ENCODE data around the gene SRPRB.

The SRPRB gene

DNA sequence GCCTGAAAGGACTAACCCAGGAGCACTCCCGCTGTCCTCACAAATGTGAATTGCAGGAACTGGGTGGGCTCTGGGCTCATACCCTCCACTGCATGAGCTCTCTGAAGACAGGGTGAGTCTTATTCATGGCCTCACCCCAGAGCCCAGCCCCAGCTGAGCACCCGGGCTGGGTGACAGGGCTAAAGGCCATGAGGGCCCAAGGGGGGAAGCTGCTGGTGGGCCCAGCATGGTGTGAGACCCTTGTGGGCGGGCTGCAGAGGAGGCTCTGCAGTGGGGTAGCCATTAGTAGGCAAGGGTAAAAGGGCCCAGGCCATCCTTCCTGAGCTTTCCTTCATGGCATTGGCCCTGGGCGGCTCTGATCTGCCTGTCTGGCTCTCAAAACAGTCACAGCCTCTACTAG lies 30.3 kb downstream of the SRPRB start:
- H3K4me3 ChIP-seq (ENCODE audit: low read depth, low read length), result no peak overlapping the region
- TF ChIP-seq, protein P1, sequence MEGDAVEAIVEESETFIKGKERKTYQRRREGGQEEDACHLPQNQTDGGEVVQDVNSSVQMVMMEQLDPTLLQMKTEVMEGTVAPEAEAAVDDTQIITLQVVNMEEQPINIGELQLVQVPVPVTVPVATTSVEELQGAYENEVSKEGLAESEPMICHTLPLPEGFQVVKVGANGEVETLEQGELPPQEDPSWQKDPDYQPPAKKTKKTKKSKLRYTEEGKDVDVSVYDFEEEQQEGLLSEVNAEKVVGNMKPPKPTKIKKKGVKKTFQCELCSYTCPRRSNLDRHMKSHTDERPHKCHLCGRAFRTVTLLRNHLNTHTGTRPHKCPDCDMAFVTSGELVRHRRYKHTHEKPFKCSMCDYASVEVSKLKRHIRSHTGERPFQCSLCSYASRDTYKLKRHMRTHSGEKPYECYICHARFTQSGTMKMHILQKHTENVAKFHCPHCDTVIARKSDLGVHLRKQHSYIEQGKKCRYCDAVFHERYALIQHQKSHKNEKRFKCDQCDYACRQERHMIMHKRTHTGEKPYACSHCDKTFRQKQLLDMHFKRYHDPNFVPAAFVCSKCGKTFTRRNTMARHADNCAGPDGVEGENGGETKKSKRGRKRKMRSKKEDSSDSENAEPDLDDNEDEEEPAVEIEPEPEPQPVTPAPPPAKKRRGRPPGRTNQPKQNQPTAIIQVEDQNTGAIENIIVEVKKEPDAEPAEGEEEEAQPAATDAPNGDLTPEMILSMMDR (IDR thresholded peaks at IDR 0.05; ENCODE audit: low read depth, low read length, missing control alignments), result no peak
- no peak for DNase-seq (ENCODE audit: low read depth)

DNA sequence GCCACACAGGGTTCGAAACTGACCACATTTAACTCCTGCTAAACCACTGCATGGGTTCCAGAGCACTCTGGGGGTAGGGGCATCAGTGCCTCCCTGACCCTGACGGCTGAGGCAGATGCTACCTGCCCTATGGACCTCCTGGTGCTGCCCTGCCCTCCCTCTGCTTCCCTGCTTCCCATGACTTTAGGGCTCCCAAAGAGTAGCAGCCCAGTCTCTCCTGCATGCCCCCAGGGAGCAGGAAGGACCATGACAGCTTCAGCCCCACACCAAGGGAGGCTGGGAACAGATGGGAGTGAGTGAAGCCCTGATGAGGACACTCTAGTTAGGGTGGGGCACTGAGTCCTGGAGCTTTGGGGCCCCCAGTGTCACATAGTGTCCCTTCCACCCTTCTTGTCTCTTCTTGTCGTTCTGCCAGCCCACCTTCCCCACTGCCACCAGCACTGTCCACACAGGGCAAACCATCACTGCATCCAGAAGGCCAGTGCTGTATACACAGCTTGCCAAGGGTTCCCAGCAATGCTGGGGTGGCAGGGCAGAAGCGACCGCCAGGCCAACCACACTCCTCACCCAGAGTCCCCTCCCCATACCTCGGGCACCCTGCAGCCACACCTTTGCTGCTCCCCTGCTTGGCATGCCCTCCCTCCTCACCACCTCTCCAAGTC lies 31.0 kb downstream of the SRPRB start:
- TF ChIP-seq, protein P1 (IDR thresholded peaks at IDR 0.05; ENCODE audit: low read depth, low read length, missing control alignments), result no peak
- no peak overlapping the region for H3K4me3 ChIP-seq (ENCODE audit: low read depth, low read length)
- DNase-seq (ENCODE audit: low read depth), result no peak

DNA sequence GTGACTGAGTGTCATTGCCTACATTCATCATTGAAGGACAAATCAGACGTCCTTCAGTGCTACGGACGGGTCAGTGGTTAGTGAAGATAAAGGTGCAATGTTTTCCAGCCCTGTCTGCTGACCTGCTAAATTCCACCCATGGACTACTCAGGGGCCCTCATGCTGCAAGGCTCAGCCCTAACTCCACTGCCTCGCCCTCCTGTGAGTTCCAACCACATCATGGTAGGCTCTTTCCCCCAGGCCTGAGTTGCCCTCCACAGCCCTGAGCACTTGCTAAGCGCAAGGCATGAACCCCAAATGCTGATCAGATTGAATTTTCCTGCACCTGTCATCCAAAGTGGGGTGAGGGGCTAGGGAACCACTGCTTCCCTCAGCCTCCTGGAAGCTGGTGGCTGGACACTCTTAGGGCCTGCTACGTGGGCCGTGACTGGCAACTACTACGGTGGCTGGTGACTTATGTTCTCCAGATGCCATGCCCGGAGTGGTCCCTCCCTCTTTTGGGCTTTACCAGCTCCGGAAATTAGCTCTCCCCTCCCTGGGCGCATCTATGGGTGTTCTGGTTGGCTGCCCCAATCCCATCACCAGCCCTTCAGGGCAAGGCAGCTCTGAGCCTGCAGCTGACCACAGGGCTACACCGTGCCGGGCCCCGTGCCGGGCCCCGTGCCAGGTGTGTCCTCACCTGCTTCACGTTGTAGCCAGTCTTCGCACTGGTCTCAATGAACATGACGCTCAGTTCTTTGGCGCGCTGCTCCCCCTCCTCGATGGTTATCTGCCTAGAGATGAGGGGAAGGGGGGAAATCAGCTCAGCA lies 32.1 kb downstream of the SRPRB start:
- H3K4me3 ChIP-seq (ENCODE audit: low read depth, low read length), result no peak overlapping the region
- DNase-seq (ENCODE audit: low read depth), result no peak
- TF ChIP-seq, protein P1 (IDR thresholded peaks at IDR 0.05; ENCODE audit: low read depth, low read length, missing control alignments), result no peak

DNA sequence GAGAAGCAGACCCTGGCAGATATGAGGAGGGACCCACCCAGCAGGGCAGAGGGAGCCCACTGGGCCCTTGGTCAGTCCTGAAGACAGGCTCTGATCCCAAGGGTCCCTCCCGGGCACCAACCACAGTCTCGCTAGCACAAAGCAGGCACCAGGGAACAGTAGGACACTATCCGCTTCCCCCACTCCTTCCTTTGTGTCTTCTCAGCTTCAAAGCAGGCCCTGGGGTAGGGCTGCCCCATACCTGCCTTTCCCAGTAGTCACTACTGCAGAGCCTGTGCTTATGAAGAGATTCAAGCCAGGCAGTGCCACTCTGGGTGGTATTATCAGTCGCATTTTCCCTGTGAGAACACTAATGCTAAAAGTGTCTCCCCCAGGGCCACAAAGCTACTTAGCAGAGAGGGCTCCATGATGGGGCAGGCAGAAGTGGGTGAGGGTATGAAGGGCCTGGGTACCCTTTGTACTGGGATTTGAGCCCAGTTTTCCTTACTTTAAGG lies 32.7 kb downstream of the SRPRB start:
- TF ChIP-seq, protein P1 (IDR thresholded peaks at IDR 0.05; ENCODE audit: low read depth, low read length, missing control alignments), result no peak
- H3K4me3 ChIP-seq (ENCODE audit: low read depth, low read length), result no peak overlapping the region
- no peak for DNase-seq (ENCODE audit: low read depth)

DNA sequence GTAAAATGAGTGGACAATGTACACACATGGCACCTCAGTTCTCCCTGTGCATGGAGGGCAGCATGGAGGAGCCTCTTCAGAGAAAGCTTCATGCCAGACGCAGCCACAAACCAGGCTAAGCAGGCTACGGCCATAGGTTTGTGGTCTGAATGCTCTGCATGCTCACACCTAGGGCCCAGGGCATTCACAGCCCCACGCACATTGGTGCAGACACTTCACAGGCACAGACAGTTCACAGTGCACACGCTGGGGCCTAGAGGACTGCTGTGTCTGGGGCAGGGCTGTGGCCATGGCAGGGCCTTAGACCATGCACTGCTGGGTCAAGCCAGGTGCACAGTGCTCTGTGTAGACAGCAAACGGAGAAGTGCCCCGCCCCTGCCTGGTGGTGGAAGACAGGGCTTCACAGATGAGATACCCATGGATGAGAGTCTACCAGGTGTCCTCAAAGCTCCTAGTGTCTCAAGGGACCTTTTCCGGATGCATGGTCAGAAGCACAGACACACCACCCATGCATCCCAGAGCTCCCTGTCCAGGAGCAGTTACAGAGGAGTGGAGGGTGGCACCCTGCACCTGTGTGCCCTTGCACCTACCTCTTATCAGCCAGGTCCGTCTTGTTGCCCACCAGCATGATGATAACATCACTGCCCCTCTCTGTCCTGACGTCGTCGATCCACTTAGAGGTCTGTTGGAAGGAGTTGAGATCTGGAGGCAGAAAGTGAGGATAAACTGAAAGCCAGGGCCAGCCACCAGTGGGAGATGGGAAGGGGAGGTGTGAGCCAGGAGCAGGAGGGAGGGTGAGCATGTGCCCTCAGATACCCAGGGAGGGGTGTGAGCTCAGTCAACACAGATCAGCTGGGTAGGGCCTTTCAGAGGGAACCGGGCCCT lies 33.5 kb downstream of the SRPRB start:
- H3K4me3 ChIP-seq (ENCODE audit: low read depth, low read length), result no peak overlapping the region
- TF ChIP-seq, protein P1 (IDR thresholded peaks at IDR 0.05; ENCODE audit: low read depth, low read length, missing control alignments), result no peak
- no peak for DNase-seq (ENCODE audit: low read depth)

DNA sequence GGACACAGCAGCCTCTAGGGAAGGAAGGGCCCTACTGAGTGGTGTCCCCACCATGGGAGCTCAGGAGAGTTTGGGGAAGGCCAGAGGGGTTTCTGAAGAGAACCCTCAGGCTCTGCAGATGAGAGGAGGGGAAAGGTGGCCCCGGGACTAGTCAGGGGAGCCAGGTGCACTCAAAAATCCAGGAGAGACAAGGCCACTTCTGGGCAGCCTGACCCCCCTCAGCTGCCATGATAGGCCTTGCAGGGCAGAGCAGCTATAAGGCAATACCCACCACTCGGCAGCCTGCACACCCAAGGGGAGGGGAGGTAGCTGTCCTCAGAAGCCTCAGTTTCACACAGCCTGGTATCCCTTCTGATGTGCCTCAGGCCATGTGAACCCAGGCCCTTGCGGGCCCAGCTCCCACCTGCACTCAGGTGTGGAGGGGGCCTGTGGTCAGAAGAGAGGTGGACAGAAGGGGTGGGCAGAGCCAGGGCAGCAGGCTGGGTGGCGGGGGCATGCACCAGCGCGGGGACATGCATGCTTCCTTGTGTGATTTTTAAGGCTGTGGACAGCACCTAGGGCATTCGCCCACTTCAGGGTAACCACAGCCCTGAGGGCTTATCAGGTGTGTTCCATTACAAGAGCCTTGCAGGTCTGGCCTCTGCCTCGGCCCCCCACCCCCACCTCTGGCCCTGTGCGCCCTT lies 34.6 kb downstream of the SRPRB start:
- no peak for DNase-seq (ENCODE audit: low read depth)
- no peak overlapping the region for H3K4me3 ChIP-seq (ENCODE audit: low read depth, low read length)
- TF ChIP-seq, protein P1 (IDR thresholded peaks at IDR 0.05; ENCODE audit: low read depth, low read length, missing control alignments), result no peak
